Kidney (tissue), 14 donors: ENCODE data around the gene DPH3. TPM values are rescaled to one million over a fixed set of nuclear protein-coding genes. Genes with fewer than 3 reads are reported as not detected.

Experiments
- DNase-seq, 5 donors: peaks; one replicate each; pipeline ENCODE4 v3.0.0-alpha.2; 2013 to 2020
- FAIRE-seq: peaks from 2 replicates; lab custom pipeline; 2012; peaks lifted over from hg19 to GRCh38; lab: Jason Lieb, UNC
- H3K27ac ChIP-seq, 2 donors: one replicate each; pipeline ENCODE4 v1.7.0; 2013; ENCODE audit warnings: low read depth in 2 of 2, low read length in 2 of 2, inconsistent platforms in 1 of 2
- H3K27me3 ChIP-seq: one replicate; pipeline ENCODE4 v1.7.1; 2013; ENCODE audit warnings: low read length, inconsistent platforms; ENCODE audit not compliant: control insufficient read depth, insufficient read depth
- H3K36me3 ChIP-seq, 3 donors: one replicate each; pipeline versions ENCODE4 v1.7.0 to v1.7.1; 2013; ENCODE audit warnings: low read length in 3 of 3, control low read depth in 1 of 3, inconsistent platforms in 1 of 3; ENCODE audit not compliant: insufficient read depth in 3 of 3, control insufficient read depth in 2 of 3
- H3K4me1 ChIP-seq, 3 donors: one replicate each; pipeline versions ENCODE4 v1.7.0 to v1.7.1; 2013; ENCODE audit warnings: low read length in 3 of 3, inconsistent platforms in 1 of 3, low read depth in 1 of 3; ENCODE audit not compliant: control insufficient read depth in 2 of 3, insufficient read depth in 2 of 3
- H3K4me3 ChIP-seq, 3 donors: one replicate each; pipeline versions ENCODE4 v1.7.0 to v1.8.1; 2013; ENCODE audit warnings: low read length in 3 of 3, control low read depth in 1 of 3, inconsistent platforms in 1 of 3
- H3K9ac ChIP-seq, 3 donors: one replicate each; pipeline versions ENCODE4 v1.7.0 to v1.7.1; 2013; ENCODE audit warnings: low read length in 3 of 3, control low read depth in 1 of 3, inconsistent platforms in 1 of 3
- H3K9me3 ChIP-seq, 3 donors: one replicate each; pipeline versions ENCODE4 v1.7.0 to v1.7.1; 2013; ENCODE audit warnings: low read length in 3 of 3, control low read depth in 1 of 3, inconsistent platforms in 1 of 3; ENCODE audit not compliant: control insufficient read depth in 2 of 3, insufficient read depth in 1 of 3
- CTCF ChIP-seq: IDR thresholded peaks from 3 replicates; pipeline ENCODE4 v1.5.1; 2012; ENCODE audit warnings: mild to moderate bottlenecking, moderate library complexity, borderline replicate concordance; ENCODE audit not compliant: insufficient read depth; ENCODE audit errors: extremely low read depth
- intact Hi-C: fragments of 100-400 bp; cut with DNase I; formaldehyde crosslinking; loops from one replicate; pipeline ENCODE4 v1.11.1; 2022
- polyA plus RNA-seq: library from polyadenylated mRNA; stranded (reverse); fragments of 350-450 nt; fragmentation: Illumina TruSeq; extraction: RNeasy Lipid Tissue Mini Kit (QIAGEN cat#74804); gene quantifications from one replicate; pipeline ENCODE4 v1.2.3, GENCODE V29; 2014; ENCODE audit warnings: low read depth, low replicate concordance; ENCODE audit not compliant: insufficient read depth
- total RNA-seq: library from RNA; stranded (reverse); fragmentation: NEBNext Ultra II Directional; extraction: Animal tissue kit (Norgen Biotek cat#: 25700); gene quantifications from one replicate; pipeline ENCODE4 v1.2.1, GENCODE V29; 2021
- donor health status: control.
- donor health status: control.
- donor health status: control.
- donor health status: control.
- donor health status: control.
- donor health status: DM: yes; HTN: yes; CAD: no.
- donor health status: Normal renal cell carcinoma (clear cell type).

The DPH3 gene
- total and polyA plus RNA-seq, 2 donors from 2014 or later: 16.3 to 19.3 TPM

GRCh38 chr3:16307832-16308531, 43.2 kb upstream of the DPH3 start:
- no peak overlapping the region for H3K9ac ChIP-seq
- peaks cover 0 to 10% (median 2%) of the 10 kb centered on the region in 3 donors for H3K4me1 ChIP-seq
- intact Hi-C loops: no loop called here
- H3K9me3 ChIP-seq: no peaks in the 10 kb centered on the region
- no peak overlapping the region for H3K4me3 ChIP-seq
- no peak overlapping the region for H3K27ac ChIP-seq
- TF ChIP-seq CTCF: no peak
- DNase-seq (no peak), FAIRE-seq (no peak)
- no peaks in the 10 kb centered on the region for H3K27me3 ChIP-seq
- H3K36me3 ChIP-seq: peaks cover 0 to 11% (median 7%) of the 10 kb centered on the region in 3 donors

GRCh38 chr3:16305111-16305541, 40.4 kb upstream of the DPH3 start:
- intact Hi-C loops: no loop called here
- Histone ChIP-seq H3K4me1 (peaks cover 0 to 10% (median 2%) of the 10 kb centered on the region in 3 donors), H3K9me3 (no peaks in the 10 kb centered on the region), H3K36me3 (peaks cover 0 to 19% (median 5%) of the 10 kb centered on the region in 3 donors), H3K27me3 (no peaks in the 10 kb centered on the region), H3K4me3 (no peak overlapping the region), H3K9ac (no peak overlapping the region), H3K27ac (no peak overlapping the region)
- FAIRE-seq (no peak), DNase-seq (no peak)
- TF ChIP-seq CTCF: no peak

- no peak for TF ChIP-seq CTCF
- Histone ChIP-seq H3K4me3 (no peak overlapping the region), H3K9ac (no peak overlapping the region), H3K4me1 (peaks cover 0 to 10% (median 2%) of the 10 kb centered on the region in 3 donors), H3K27ac (no peak overlapping the region), H3K36me3 (peaks cover 0 to 19% (median 5%) of the 10 kb centered on the region in 3 donors), H3K27me3 (no peaks in the 10 kb centered on the region), H3K9me3 (no peaks in the 10 kb centered on the region)
- intact Hi-C loops: no loop called here
- DNase-seq: no peak
- FAIRE-seq: no peak
Observed at GRCh38 chr3:16304061-16305010, 39.6 kb upstream of the DPH3 start.
